ENCODE data around the gene CARD14. TPM values are rescaled to one million over a fixed set of nuclear protein-coding genes. Genes with fewer than 3 reads are reported as not detected.

Gene CARD14
- total and polyA plus RNA-seq, 2 of the 13 experiments (the other 11 are each of a cell fraction or from before 2014, with no cell fraction given) = 0.11 TPM; not detected in 1

DNA sequence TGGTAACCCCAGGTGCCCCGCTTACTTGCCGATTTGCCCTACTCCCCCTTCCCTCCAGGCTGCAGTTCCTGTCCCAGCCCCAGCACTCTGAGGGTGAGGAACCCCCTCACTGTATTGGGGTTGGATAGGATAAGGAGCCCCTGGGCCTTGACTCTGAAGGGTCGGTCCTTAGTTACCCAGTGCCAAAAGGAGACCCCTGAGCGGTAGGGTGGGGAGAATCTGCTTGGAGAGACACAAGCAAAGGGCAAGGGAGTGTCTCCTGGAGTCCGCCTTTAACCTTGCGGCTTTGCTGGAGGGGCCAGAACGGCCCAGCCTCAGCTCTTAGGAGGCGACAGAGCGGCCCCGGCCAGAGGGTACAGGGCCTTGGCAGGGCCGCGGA, 13.0 kb downstream of the CARD14 start:
- WGBS (ENCODE audit: low lambda C conversion rate) = 58% methylated on average over 8 of the region's 12 CpGs

More for the DNA sequence above, 13.0 kb downstream of the CARD14 start:
- POLR2A ChIA-PET = no interaction called here
- H3K9ac ChIP-seq (ENCODE audit: insufficient read depth, low read depth, low read length) = no peak overlapping the region
- peaks cover 18% of the 10 kb centered on the region for H3K4me1 ChIP-seq (ENCODE audit: insufficient read depth, low read length)
- FAIRE-seq = no peak
- no TSS peak for BruUV-seq (replicated peaks)
- H2AFZ ChIP-seq (ENCODE audit: low read length) = no peak overlapping the region
- TF ChIP-seq HMG20B (CRISPR knock-in tag; conservative IDR thresholded peaks at IDR 0.05) = no peak
- no peak for TF ChIP-seq NCOR1 (IDR thresholded peaks at IDR 0.05; ENCODE audit: borderline replicate concordance, low read length)
- TF ChIP-seq ZNF766 (CRISPR knock-in tag; IDR thresholded peaks at IDR 0.05; ENCODE audit: borderline replicate concordance) = no peak
- TF ChIP-seq, protein P1, sequence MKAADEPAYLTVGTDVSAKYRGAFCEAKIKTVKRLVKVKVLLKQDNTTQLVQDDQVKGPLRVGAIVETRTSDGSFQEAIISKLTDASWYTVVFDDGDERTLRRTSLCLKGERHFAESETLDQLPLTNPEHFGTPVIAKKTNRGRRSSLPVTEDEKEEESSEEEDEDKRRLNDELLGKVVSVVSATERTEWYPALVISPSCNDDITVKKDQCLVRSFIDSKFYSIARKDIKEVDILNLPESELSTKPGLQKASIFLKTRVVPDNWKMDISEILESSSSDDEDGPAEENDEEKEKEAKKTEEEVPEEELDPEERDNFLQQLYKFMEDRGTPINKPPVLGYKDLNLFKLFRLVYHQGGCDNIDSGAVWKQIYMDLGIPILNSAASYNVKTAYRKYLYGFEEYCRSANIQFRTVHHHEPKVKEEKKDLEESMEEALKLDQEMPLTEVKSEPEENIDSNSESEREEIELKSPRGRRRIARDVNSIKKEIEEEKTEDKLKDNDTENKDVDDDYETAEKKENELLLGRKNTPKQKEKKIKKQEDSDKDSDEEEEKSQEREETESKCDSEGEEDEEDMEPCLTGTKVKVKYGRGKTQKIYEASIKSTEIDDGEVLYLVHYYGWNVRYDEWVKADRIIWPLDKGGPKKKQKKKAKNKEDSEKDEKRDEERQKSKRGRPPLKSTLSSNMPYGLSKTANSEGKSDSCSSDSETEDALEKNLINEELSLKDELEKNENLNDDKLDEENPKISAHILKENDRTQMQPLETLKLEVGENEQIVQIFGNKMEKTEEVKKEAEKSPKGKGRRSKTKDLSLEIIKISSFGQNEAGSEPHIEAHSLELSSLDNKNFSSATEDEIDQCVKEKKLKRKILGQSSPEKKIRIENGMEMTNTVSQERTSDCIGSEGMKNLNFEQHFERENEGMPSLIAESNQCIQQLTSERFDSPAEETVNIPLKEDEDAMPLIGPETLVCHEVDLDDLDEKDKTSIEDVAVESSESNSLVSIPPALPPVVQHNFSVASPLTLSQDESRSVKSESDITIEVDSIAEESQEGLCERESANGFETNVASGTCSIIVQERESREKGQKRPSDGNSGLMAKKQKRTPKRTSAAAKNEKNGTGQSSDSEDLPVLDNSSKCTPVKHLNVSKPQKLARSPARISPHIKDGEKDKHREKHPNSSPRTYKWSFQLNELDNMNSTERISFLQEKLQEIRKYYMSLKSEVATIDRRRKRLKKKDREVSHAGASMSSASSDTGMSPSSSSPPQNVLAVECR (CRISPR knock-in tag; IDR thresholded peaks at IDR 0.05; ENCODE audit: borderline replicate concordance) = no peak
- no peak for TF ChIP-seq ZNF546 (CRISPR knock-in tag; conservative IDR thresholded peaks at IDR 0.05)
- TF ChIP-seq, protein P2, sequence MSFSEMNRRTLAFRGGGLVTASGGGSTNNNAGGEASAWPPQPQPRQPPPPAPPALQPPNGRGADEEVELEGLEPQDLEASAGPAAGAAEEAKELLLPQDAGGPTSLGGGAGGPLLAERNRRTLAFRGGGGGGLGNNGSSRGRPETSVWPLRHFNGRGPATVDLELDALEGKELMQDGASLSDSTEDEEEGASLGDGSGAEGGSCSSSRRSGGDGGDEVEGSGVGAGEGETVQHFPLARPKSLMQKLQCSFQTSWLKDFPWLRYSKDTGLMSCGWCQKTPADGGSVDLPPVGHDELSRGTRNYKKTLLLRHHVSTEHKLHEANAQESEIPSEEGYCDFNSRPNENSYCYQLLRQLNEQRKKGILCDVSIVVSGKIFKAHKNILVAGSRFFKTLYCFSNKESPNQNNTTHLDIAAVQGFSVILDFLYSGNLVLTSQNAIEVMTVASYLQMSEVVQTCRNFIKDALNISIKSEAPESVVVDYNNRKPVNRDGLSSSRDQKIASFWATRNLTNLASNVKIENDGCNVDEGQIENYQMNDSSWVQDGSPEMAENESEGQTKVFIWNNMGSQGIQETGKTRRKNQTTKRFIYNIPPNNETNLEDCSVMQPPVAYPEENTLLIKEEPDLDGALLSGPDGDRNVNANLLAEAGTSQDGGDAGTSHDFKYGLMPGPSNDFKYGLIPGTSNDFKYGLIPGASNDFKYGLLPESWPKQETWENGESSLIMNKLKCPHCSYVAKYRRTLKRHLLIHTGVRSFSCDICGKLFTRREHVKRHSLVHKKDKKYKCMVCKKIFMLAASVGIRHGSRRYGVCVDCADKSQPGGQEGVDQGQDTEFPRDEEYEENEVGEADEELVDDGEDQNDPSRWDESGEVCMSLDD (CRISPR knock-in tag; IDR thresholded peaks at IDR 0.05; ENCODE audit: borderline replicate concordance) = no peak
- TF ChIP-seq ZKSCAN8 (CRISPR knock-in tag; IDR thresholded peaks at IDR 0.05; ENCODE audit: borderline replicate concordance) = no peak
- no peak for TF ChIP-seq SETDB1 (CRISPR knock-in tag; IDR thresholded peaks at IDR 0.05; ENCODE audit: borderline replicate concordance)
- no peak for TF ChIP-seq ZNF460 (CRISPR knock-in tag; IDR thresholded peaks at IDR 0.05; ENCODE audit: borderline replicate concordance)
- TF ChIP-seq, protein P3, sequence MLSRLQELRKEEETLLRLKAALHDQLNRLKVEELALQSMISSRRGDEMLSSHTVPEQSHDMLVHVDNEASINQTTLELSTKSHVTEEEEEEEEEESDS (CRISPR knock-in tag; IDR thresholded peaks at IDR 0.05; ENCODE audit: borderline replicate concordance) = no peak
- no peak for TF ChIP-seq HDAC1 (CRISPR knock-in tag; IDR thresholded peaks at IDR 0.05)
- no peak for ATAC-seq
- H3K4me3 ChIP-seq (replicated peaks in 1 of 3; ENCODE audit: insufficient read depth in 1 of 3, low read depth in 2 of 3, low read length in 3 of 3) = no peak overlapping the region
- H3K4me2 ChIP-seq (ENCODE audit: low read depth, low read length) = no peak overlapping the region
- CTCF ChIA-PET (ENCODE audit: low intra/inter-chr PET ratio, low total read pairs) = no interaction called here
- H3K36me3 ChIP-seq (replicated peaks in 1 of 2; ENCODE audit: control insufficient read depth in 1 of 2, insufficient read depth in 2 of 2, low read length in 2 of 2) = no peaks in the 10 kb centered on the region
- intact Hi-C loops (cut with micrococcal nuclease; ENCODE audit: unreplicated experiment) = no loop called here
- H3K27me3 ChIP-seq (ENCODE audit: control insufficient read depth in 1 of 2, insufficient read depth in 2 of 2, low read length in 2 of 2) = peaks cover 16 to 97% of the 10 kb centered on the region in 2 experiments
- no peaks in the 10 kb centered on the region for H3K9me3 ChIP-seq (ENCODE audit: low read length)
- H3K79me2 ChIP-seq (ENCODE audit: insufficient read depth, low read length) = no peaks in the 10 kb centered on the region
- in situ Hi-C loops (cut with HindIII; ENCODE audit: extremely low pct_ligation_motif_present, low pct_unique_long_range_greater_than_20kb) = no loop called here
- H3K27ac ChIP-seq (ENCODE audit: extremely low read length, insufficient read depth, low read length) = no peak overlapping the region
- no peaks in the 10 kb centered on the region for H4K20me1 ChIP-seq (ENCODE audit: insufficient read depth, low read length)
- no peak for DNase-seq (ENCODE audit: low spot score)
